ENCODE measurements around the gene TCHP.

Gene TCHP

GRCh38 chr12:109952160-109952858 lies 52.2 kb downstream of the TCHP start:
- TF ChIP-seq, protein P1, sequence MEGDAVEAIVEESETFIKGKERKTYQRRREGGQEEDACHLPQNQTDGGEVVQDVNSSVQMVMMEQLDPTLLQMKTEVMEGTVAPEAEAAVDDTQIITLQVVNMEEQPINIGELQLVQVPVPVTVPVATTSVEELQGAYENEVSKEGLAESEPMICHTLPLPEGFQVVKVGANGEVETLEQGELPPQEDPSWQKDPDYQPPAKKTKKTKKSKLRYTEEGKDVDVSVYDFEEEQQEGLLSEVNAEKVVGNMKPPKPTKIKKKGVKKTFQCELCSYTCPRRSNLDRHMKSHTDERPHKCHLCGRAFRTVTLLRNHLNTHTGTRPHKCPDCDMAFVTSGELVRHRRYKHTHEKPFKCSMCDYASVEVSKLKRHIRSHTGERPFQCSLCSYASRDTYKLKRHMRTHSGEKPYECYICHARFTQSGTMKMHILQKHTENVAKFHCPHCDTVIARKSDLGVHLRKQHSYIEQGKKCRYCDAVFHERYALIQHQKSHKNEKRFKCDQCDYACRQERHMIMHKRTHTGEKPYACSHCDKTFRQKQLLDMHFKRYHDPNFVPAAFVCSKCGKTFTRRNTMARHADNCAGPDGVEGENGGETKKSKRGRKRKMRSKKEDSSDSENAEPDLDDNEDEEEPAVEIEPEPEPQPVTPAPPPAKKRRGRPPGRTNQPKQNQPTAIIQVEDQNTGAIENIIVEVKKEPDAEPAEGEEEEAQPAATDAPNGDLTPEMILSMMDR (conservative IDR thresholded peaks at IDR 0.05; ENCODE audit: low read depth): no peak
- DNase-seq (ENCODE audit: low spot score): no peak
- CTCF ChIA-PET: interaction anchor here (0.9 kb wide), 1 partner anchor 14 kb away, joined by 3 read pairs; no protein-coding TSS in a partner anchor
- POLR2A ChIA-PET (ENCODE audit: low non-redundant PET): no interaction called here
- H3K27ac ChIP-seq: peak overlapping the region; percentile 10; the same call in 1 of the 2 replicates

- H3K27ac ChIP-seq: no peak overlapping the region
- TF ChIP-seq, protein P1 (conservative IDR thresholded peaks at IDR 0.05; ENCODE audit: low read depth): no peak
- POLR2A ChIA-PET (ENCODE audit: low non-redundant PET): no interaction called here
- CTCF ChIA-PET: no interaction called here
- no peak for DNase-seq (ENCODE audit: low spot score)
These were observed 52.8 kb downstream of the TCHP start for GRCh38 chr12:109952873-109953272.

DNA sequence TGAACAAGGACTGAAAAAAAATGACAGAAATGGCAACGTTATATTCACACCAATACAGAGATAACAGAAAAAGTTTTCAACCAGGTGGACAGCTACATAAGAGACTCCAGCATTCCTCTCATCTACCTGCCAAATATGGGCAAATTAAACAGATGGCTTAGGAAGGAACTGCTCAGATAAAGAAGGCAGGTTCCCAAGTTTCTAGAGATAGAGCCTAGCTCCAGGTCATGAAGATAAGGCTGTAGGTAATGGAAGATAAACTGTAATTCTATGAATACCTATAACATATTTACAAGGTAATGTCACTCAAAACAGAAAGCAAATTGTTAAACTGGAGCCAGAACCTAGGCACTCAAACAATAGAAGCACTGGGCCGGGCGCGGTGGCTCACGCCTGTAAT lies 53.6 kb downstream of the TCHP start:
- ChIA-PET POLR2A (ENCODE audit: low non-redundant PET) (no interaction called here), CTCF (interaction anchor here (0.9 kb wide), 1 partner anchor 25 kb away, joined by 4 read pairs; no protein-coding TSS in a partner anchor)
- TF ChIP-seq, protein P1 (conservative IDR thresholded peaks at IDR 0.05; ENCODE audit: low read depth): no peak
- no peak for DNase-seq (ENCODE audit: low spot score)
- H3K27ac ChIP-seq: no peak overlapping the region

DNA sequence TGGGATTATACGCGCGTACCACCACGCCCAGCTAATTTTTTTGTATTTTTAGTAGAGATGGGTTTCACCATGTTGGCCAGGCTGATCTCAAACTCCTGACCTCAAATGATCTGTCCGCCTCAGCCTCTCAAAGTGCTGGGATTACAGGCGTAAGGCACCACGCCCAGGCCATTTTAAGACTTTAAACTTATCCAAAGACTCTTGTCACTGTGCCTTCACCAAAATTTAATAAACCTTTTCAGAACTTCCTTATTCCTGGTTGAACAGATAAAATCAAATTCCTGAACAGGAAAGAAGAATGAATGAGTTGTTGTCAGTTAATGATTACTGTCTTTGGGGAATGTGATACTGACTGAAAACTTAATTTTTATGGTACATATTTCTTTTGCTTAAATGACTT lies 58.3 kb downstream of the TCHP start:
- no peak overlapping the region for H3K27ac ChIP-seq
- no peak for DNase-seq (ENCODE audit: low spot score)
- TF ChIP-seq, protein P1 (conservative IDR thresholded peaks at IDR 0.05; ENCODE audit: low read depth): no peak
- CTCF ChIA-PET: no interaction called here
- POLR2A ChIA-PET (ENCODE audit: low non-redundant PET): interaction anchor here (0.7 kb wide), 1 partner anchor 403 kb away, joined by 6 read pairs; no protein-coding TSS in a partner anchor

- POLR2A ChIA-PET (ENCODE audit: low non-redundant PET): no interaction called here
- no peak for DNase-seq (ENCODE audit: low spot score)
- TF ChIP-seq, protein P1 (conservative IDR thresholded peaks at IDR 0.05; ENCODE audit: low read depth): no peak
- CTCF ChIA-PET: no interaction called here
- H3K27ac ChIP-seq: no peak overlapping the region
These were observed 59.5 kb downstream of the TCHP start for GRCh38 chr12:109959411-109960093.

DNA sequence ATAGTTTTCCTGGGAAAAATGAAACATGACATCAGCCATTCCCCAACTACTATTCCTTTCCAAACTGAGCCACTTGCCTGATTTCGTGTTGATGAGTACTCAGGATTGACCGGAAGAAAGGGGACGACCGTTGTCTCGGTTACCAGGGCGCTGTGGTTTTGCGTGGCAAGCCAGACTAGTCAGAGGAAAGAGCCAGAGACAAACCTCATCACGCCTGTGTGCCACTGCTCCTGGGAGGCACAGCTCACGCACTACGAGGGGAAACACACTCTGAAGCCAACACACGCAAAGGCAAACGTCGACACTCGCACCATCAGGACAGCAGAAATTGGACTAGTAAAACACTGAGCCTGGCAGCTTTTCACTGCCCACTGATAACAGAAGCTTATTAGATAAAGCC lies 61.1 kb downstream of the TCHP start:
- DNase-seq (ENCODE audit: low spot score): no peak

More for the DNA sequence above, 61.1 kb downstream of the TCHP start:
- TF ChIP-seq, protein P1 (conservative IDR thresholded peaks at IDR 0.05; ENCODE audit: low read depth): no peak
- ChIA-PET CTCF (no interaction called here), POLR2A (ENCODE audit: low non-redundant PET) (no interaction called here)
- H3K27ac ChIP-seq: no peak overlapping the region
